PC-9 (cell line): Measurements from ENCODE around the gene MRM2.

Experiments
- CTCF ChIP-seq: fragments of 200-600 bp; sonication (generic); conservative IDR thresholded peaks from 2 replicates; pipeline ENCODE4 v1.6.1; 2017; ENCODE audit warnings: mixed run types, antibody characterized with exemption, mild to moderate bottlenecking, moderate library complexity
- EZH2 ChIP-seq: fragments of 200-600 bp; sonication (generic); IDR thresholded peaks from 2 replicates; pipeline ENCODE4 v1.8.0; 2017; ENCODE audit warnings: antibody characterized with exemption, low read depth

- TF ChIP-seq EZH2 (no peak), CTCF (no peak)
Measured at GRCh38 chr7:2283074-2283473, 41.1 kb upstream of the MRM2 start.
